B cell (primary cell): ENCODE data around the gene B4GALT5. TPM values are rescaled to one million over a fixed set of nuclear protein-coding genes. Genes with fewer than 3 reads are reported as not detected.

Source experiments
- ATAC-seq: fragments of 200-7000 bp; cut with Tn5 transposase; one replicate; pipeline ENCODE4 v1.10.0; 2021; ENCODE audit warnings: low read depth, mild to moderate bottlenecking, moderate number of reproducible peaks, moderate library complexity
- CTCF ChIA-PET: fragments of 350-600 bp; sonication (Branson Sonifier 250); formaldehyde crosslinking; loops from one replicate; lab custom pipeline; 2021; ENCODE audit warnings: antibody characterized with exemption, inconsistent platforms; lab: Charles Lee
- POLR2A ChIA-PET: fragments of 350-600 bp; sonication (Branson Sonifier 250); formaldehyde crosslinking; loops from one replicate; lab custom pipeline; 2021; ENCODE audit warnings: antibody characterized with exemption; lab: Charles Lee
- DNase-seq: peaks from one replicate; pipeline ENCODE4 v3.0.0; 2013
- H2AFZ ChIP-seq: 2 replicates; pipeline ENCODE4 v1.6.1; 2012; ENCODE audit warnings: mild to moderate bottlenecking, low read depth, low read length; ENCODE audit not compliant: insufficient read depth, poor library complexity, severe bottlenecking
- H3K27ac ChIP-seq, 2 donors: 1 replicate in 1 of 2; 2 replicates in 1 of 2; pipeline ENCODE4 v1.5.1; 2012 to 2013; ENCODE audit warnings: low read length in 2 of 2, mild to moderate bottlenecking in 2 of 2, moderate library complexity in 1 of 2
- H3K27me3 ChIP-seq, 4 experiments: fragments of 200-600 bp in 1 of 4; sonication (generic) in 1 of 4; replicated peaks in 1 of 4; 1 replicate in 2 of 4; 2 replicates in 2 of 4; pipeline versions ENCODE4 v1.6.1 to v1.7.0; 2013 to 2016; ENCODE audit warnings: low read length in 3 of 4, mild to moderate bottlenecking in 2 of 4, mixed read lengths in 1 of 4, moderate library complexity in 1 of 4; ENCODE audit not compliant: insufficient read depth in 4 of 4, control insufficient read depth in 3 of 4; ENCODE audit errors: control extremely low read depth in 1 of 4
- H3K36me3 ChIP-seq, 2 experiments: replicated peaks in 1 of 2; 1 replicate in 1 of 2; 2 replicates in 1 of 2; pipeline versions ENCODE4 v1.6.1 to v1.7.1; 2013; ENCODE audit warnings: low read length in 1 of 2; ENCODE audit not compliant: insufficient read depth in 2 of 2, control insufficient read depth in 1 of 2; ENCODE audit errors: control extremely low read depth in 1 of 2, extremely low read depth in 1 of 2
- H3K4me1 ChIP-seq, 2 donors: fragments of 200-600 bp in 1 of 2; sonication (generic) in 1 of 2; 1 replicate in 1 of 2; 2 replicates in 1 of 2; pipeline versions ENCODE4 v1.5.1 to v1.6.1; 2013 to 2017; ENCODE audit warnings: low read length in 2 of 2; ENCODE audit not compliant: control insufficient read depth in 2 of 2, insufficient read depth in 2 of 2
- H3K4me2 ChIP-seq: replicated peaks from 2 replicates; pipeline ENCODE3; 2012; ENCODE audit warnings: mild to moderate bottlenecking, low read depth, low read length; ENCODE audit not compliant: poor library complexity, severe bottlenecking
- H3K4me3 ChIP-seq, 5 experiments: fragments of 200-600 bp in 1 of 5; sonication (generic) in 1 of 5; 1 replicate in 3 of 5; 2 replicates in 2 of 5; pipeline versions ENCODE4 v1.5.1 to v1.7.0; 2011 to 2016; ENCODE audit warnings: low read length in 4 of 5, mild to moderate bottlenecking in 4 of 5, low read depth in 2 of 5, control low read depth in 1 of 5, moderate library complexity in 1 of 5; ENCODE audit not compliant: insufficient read depth in 1 of 5; ENCODE audit errors: control extremely low read depth in 1 of 5, extremely low read depth in 1 of 5
- H3K79me2 ChIP-seq: fragments of 200-600 bp; sonication (generic); one replicate; pipeline ENCODE4 v1.6.0; 2016; ENCODE audit warnings: low read length; ENCODE audit not compliant: control insufficient read depth, insufficient read depth
- H3K9ac ChIP-seq: fragments of 200-600 bp; sonication (generic); 2 replicates; pipeline ENCODE4 v1.6.1; 2017; ENCODE audit warnings: mild to moderate bottlenecking, low read length, moderate library complexity
- H3K9me3 ChIP-seq, 3 donors: one replicate each; pipeline versions ENCODE4 v1.6.1 to v1.7.1; 2013; ENCODE audit warnings: low read length in 2 of 3; ENCODE audit not compliant: control insufficient read depth in 2 of 3, insufficient read depth in 1 of 3; ENCODE audit errors: control extremely low read depth in 1 of 3
- H4K20me1 ChIP-seq: 2 replicates; pipeline ENCODE4 v1.6.0; 2012; ENCODE audit warnings: mild to moderate bottlenecking, low read length; ENCODE audit not compliant: insufficient read depth, control insufficient read depth, poor library complexity, severe bottlenecking
- H3K27ac Mint-ChIP-seq: one replicate; pipeline ENCODE4 v1.8.0; 2021; ENCODE audit warnings: mixed read lengths
- H3K27me3 Mint-ChIP-seq: one replicate; pipeline ENCODE4 v1.8.0; 2021; ENCODE audit warnings: mixed read lengths
- H3K4me1 Mint-ChIP-seq: one replicate; pipeline ENCODE4 v1.8.0; 2021; ENCODE audit warnings: mixed read lengths
- H3K4me3 Mint-ChIP-seq: one replicate; pipeline ENCODE4 v1.8.0; 2021; ENCODE audit warnings: mixed read lengths
- H3K9me3 Mint-ChIP-seq: one replicate; pipeline ENCODE4 v1.8.0; 2022; ENCODE audit warnings: mixed read lengths; ENCODE audit not compliant: insufficient read depth
- CTCF ChIP-seq: fragments of 200-600 bp; IDR thresholded peaks from one replicate; pipeline ENCODE4 v1.8.0; 2022; ENCODE audit warnings: antibody characterized with exemption, mild to moderate bottlenecking
- EZH2 ChIP-seq: IDR thresholded peaks from 2 replicates; pipeline ENCODE4 v1.6.1; 2012; ENCODE audit warnings: borderline replicate concordance, low read depth, mild to moderate bottlenecking, moderate library complexity, low read length; ENCODE audit not compliant: insufficient read depth, poor library complexity, severe bottlenecking
- WGBS: methylation state at CpG from one replicate; pipeline ENCODE4 v1.1.5; 2013; ENCODE audit warnings: missing lambda C conversion rate; ENCODE audit not compliant: insufficient coverage; 5-methylcytosine and 5-hydroxymethylcytosine counted together
- intact Hi-C: fragments of 100-400 bp; cut with micrococcal nuclease; formaldehyde crosslinking; loops from one replicate; pipeline ENCODE4 v1.10.0; 2022
- polyA plus RNA-seq: library from polyadenylated mRNA; depleted of rRNA; stranded (reverse); fragments of >200 nt; gene quantifications from 2 replicates; pipeline ENCODE4 v1.2.3, GENCODE V29; 2012
- total RNA-seq, 2 donors: library from RNA; stranded (reverse); fragments of 120-200 nt in 1 of 2; gene quantifications; 1 replicate in 1 of 2; 2 replicates in 1 of 2; pipeline versions ENCODE4 v1.2.3 to v1.2.4, GENCODE V29; 2013 to 2022

B4GALT5 gene
- total and polyA plus RNA-seq, 2 donors (not counting 1 experiment from before 2014, with no cell fraction given), result 3.4 to 7.3 TPM

DNA sequence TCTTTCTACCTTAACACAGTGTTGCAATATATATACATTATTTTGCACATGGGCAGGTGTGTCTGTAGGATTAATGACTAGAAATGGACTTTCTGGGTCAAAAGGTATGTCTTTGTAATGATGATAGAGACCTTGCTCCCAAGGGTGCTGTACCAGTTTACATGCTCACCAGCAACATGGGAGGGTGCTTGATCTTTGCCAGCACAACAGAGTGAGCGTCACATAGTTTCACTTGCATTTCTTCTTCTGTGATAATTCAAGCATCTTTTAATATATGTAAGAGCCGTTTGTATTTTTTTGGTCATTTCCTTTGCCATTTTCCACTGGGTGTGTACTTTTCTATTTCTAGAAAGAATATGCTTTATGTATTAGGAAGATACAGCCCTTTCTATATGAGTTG is 23.6 kb upstream of the B4GALT5 start:
- Histone ChIP-seq H3K4me2 (no peak overlapping the region), H3K27me3 (no peaks in the 10 kb centered on the region), H3K4me3 (no peak overlapping the region), H3K79me2 (no peaks in the 10 kb centered on the region), H3K27ac (no peak overlapping the region), H2AFZ (no peak overlapping the region), H3K4me1 (no peaks in the 10 kb centered on the region), H3K36me3 (no peaks in the 10 kb centered on the region), H3K9ac (no peak overlapping the region), H4K20me1 (no peaks in the 10 kb centered on the region), H3K9me3 (no peaks in the 10 kb centered on the region)
- Mint-ChIP-seq H3K27ac (no peak overlapping the region), H3K4me3 (no peak overlapping the region), H3K4me1 (no peaks in the 10 kb centered on the region), H3K9me3 (no peaks in the 10 kb centered on the region), H3K27me3 (peaks cover 3% of the 10 kb centered on the region)
- DNase-seq (no peak), ATAC-seq (no peak)
- ChIA-PET CTCF (no interaction called here), POLR2A (no interaction called here)
- no peak for TF ChIP-seq EZH2
- TF ChIP-seq CTCF, result no peak
- no CpG with 5 or more reads among the region's 2 CpGs for WGBS
- intact Hi-C loops, result no loop called here

GRCh38 chr20:49729780-49730179 is 16.1 kb upstream of the B4GALT5 start:
- TF ChIP-seq CTCF (no peak), EZH2 (no peak)
- no peak overlapping the region for H3K4me3 ChIP-seq
- no peaks in the 10 kb centered on the region for H3K36me3 ChIP-seq
- H3K27me3 Mint-ChIP-seq, result no peaks in the 10 kb centered on the region
- no peaks in the 10 kb centered on the region for H3K79me2 ChIP-seq
- H3K27ac Mint-ChIP-seq, result no peak overlapping the region
- DNase-seq, result no peak
- no peak overlapping the region for H3K4me3 Mint-ChIP-seq
- no peak for ATAC-seq
- H3K4me1 Mint-ChIP-seq, result peaks cover 6% of the 10 kb centered on the region
- peaks cover 0 to 5% (median 0%) of the 10 kb centered on the region in 3 donors for H3K9me3 ChIP-seq
- intact Hi-C loops, result no loop called here
- 100% methylated on average over 1 of the region's 3 CpGs for WGBS
- no peak overlapping the region for H2AFZ ChIP-seq
- peaks cover 0 to 2% (median 0%) of the 10 kb centered on the region in 4 experiments for H3K27me3 ChIP-seq
- H3K9me3 Mint-ChIP-seq, result no peaks in the 10 kb centered on the region
- H3K4me2 ChIP-seq, result no peak overlapping the region
- CTCF ChIA-PET, result no interaction called here
- POLR2A ChIA-PET, result no interaction called here
- H3K9ac ChIP-seq, result no peak overlapping the region
- no peaks in the 10 kb centered on the region for H4K20me1 ChIP-seq
- H3K4me1 ChIP-seq, result peaks cover 6 to 9% of the 10 kb centered on the region in 2 donors
- no peak overlapping the region for H3K27ac ChIP-seq
